Adrenal gland (tissue), 12 donors: ENCODE measurements around the gene MAN2A2. TPM values are rescaled to one million over a fixed set of nuclear protein-coding genes. Genes with fewer than 3 reads are reported as not detected.
"Not testable (repeated sequence)": the region's sequence is repeated elsewhere in the genome, so short reads cannot be mapped to it uniquely, and the experiment has no call there.

ENCODE experiments used
- DNase-seq, 7 donors: peaks; one replicate each; pipeline ENCODE4 v3.0.0-alpha.2; 2019 to 2020
- H3K27ac ChIP-seq, 5 donors: fragments of 200-600 bp; sonication (generic) in 4 of 5; 1 replicate in 3 of 5; 2 replicates in 2 of 5; pipeline versions ENCODE4 v1.5.1 to v1.8.0; 2016 to 2020; ENCODE audit warnings: mild to moderate bottlenecking in 1 of 5
- H3K27me3 ChIP-seq: fragments of 200-600 bp; 2 replicates; pipeline ENCODE4 v1.8.0; 2021
- H3K36me3 ChIP-seq, 2 donors: fragments of 200-600 bp; replicated peaks in 1 of 2; 1 replicate in 1 of 2; 2 replicates in 1 of 2; pipeline versions ENCODE4 v1.5.1 to v1.8.0; 2018 to 2022
- H3K4me1 ChIP-seq, 2 donors: fragments of 200-600 bp; replicated peaks in 1 of 2; 1 replicate in 1 of 2; 2 replicates in 1 of 2; pipeline versions ENCODE4 v1.5.1 to v1.8.0; 2018 to 2021
- H3K4me3 ChIP-seq, 4 donors: fragments of 200-600 bp; sonication (generic) in 3 of 4; one replicate each; pipeline ENCODE4 v1.5.1; 2016 to 2018
- H3K9me3 ChIP-seq, 3 donors: fragments of 200-600 bp; sonication (generic) in 1 of 3; replicated peaks in 1 of 3; 1 replicate in 2 of 3; 2 replicates in 1 of 3; pipeline versions ENCODE4 v1.5.1 to v1.8.0; 2016 to 2021
- CTCF ChIP-seq, 6 experiments: fragments of 450-650 bp in 4 of 6; fragments of 200-600 bp in 2 of 6; sonication (generic) in 1 of 6; IDR thresholded peaks; 1 replicate in 5 of 6; 2 replicates in 1 of 6; pipeline versions ENCODE4 v1.5.1 to v1.8.0; 2016 to 2021; ENCODE audit warnings: antibody characterized with exemption in 6 of 6, mild to moderate bottlenecking in 2 of 6, moderate library complexity in 1 of 6
- POLR2A ChIP-seq, 2 donors: fragments of 450-650 bp; IDR thresholded peaks; one replicate each; pipeline ENCODE4 v1.6.1; 2017; ENCODE audit warnings: antibody characterized with exemption in 2 of 2, mild to moderate bottlenecking in 2 of 2, moderate library complexity in 1 of 2
- WGBS, 4 donors: extraction: QIAGEN DNeasy Blood & Tissue Kit in 2 of 4; methylation state at CpG; one replicate each; pipeline versions ENCODE4 v1.1.5 to v1.1.7; 2013 to 2017; 5-methylcytosine and 5-hydroxymethylcytosine counted together
- intact Hi-C, 2 donors: fragments of 100-400 bp; cut with DNase I; formaldehyde crosslinking; loops; one replicate each; pipeline versions ENCODE4 v1.14.1 to v1.15.0; 2022 to 2023
- polyA plus RNA-seq, 3 donors: library from polyadenylated mRNA; stranded (reverse); fragments of 200-250 nt in 2 of 3; fragments of 350-450 nt in 1 of 3; fragmentation: Illumina TruSeq in 1 of 3; extraction: RNeasy Lipid Tissue Mini Kit (QIAGEN cat#74804) in 1 of 3; gene quantifications; one replicate each; pipeline ENCODE4 v1.2.3, GENCODE V29; 2013 to 2014
- total RNA-seq, 9 donors: library from RNA; depleted of rRNA in 4 of 9; stranded (reverse); fragments of >200 nt in 4 of 9; fragments of 120-200 nt in 1 of 9; fragmentation: NEBNext Ultra II Directional in 1 of 9; extraction: Animal tissue kit (Norgen Biotek cat#: 25700) in 1 of 9; gene quantifications; one replicate each; pipeline versions ENCODE4 v1.1.0 to v1.2.4, GENCODE V29; 2013 to 2023
- donor health status: healthy with polysubstance abuse.
- donor health status: Bipolar disorder and iron deficiency.
- donor health status: DM: yes; HTN: yes; CAD: no.
- donor health status: DM: no; HTN: no; CAD: no.
- donor health status: DM: no; HTN: no; CAD: no.
- donor health status: DM: yes; HTN: yes; CAD: no.

The MAN2A2 gene
- total and polyA plus RNA-seq, 12 donors = 13.3 to 94.6 (median 64.6) TPM

GRCh38 chr15:90924375-90924774, 21.3 kb downstream of the MAN2A2 start:
- H3K27me3 ChIP-seq = no peaks in the 10 kb centered on the region
- TF ChIP-seq POLR2A (IDR thresholded peaks at IDR 0.05) (no peak), CTCF (IDR thresholded peaks at IDR 0.05) (no peak)
- intact Hi-C loops = no loop called here
- peaks cover 0 to 23% of the 10 kb centered on the region in 2 donors for H3K36me3 ChIP-seq
- peaks cover 0 to 12% of the 10 kb centered on the region in 2 donors for H3K4me1 ChIP-seq
- no peak overlapping the region for H3K27ac ChIP-seq
- 90 to 95% (median 92%) methylated on average over 5 of the region's 5 CpGs for WGBS, 4 donors
- no peak overlapping the region for H3K4me3 ChIP-seq
- DNase-seq = no peak
- no peaks in the 10 kb centered on the region for H3K9me3 ChIP-seq

- H3K36me3 ChIP-seq, intact Hi-C loops, H3K9me3 ChIP-seq, DNase-seq, H3K27me3 ChIP-seq, H3K27ac ChIP-seq, H3K4me3 ChIP-seq: not testable (repeated sequence)
- 92 to 93% (median 93%) methylated on average over 10 of the region's 10 CpGs for WGBS, 4 donors
- H3K4me1 ChIP-seq = peaks cover 13 to 30% of the 10 kb centered on the region in 2 donors
Measured at GRCh38 chr15:90926766-90927165, 23.7 kb downstream of the MAN2A2 start.

GRCh38 chr15:90928106-90928505, 25.0 kb downstream of the MAN2A2 start:
- H3K4me3 ChIP-seq, DNase-seq, H3K9me3 ChIP-seq, H3K36me3 ChIP-seq, H3K27me3 ChIP-seq, intact Hi-C loops: not testable (repeated sequence)
- peak overlapping the region in 2 of 5 donors; percentile 29 to 95 for H3K27ac ChIP-seq
- peaks cover 18 to 35% of the 10 kb centered on the region in 2 donors for H3K4me1 ChIP-seq
- 56 to 85% (median 75%) methylated on average over 7 of the region's 7 CpGs for WGBS, 4 donors

- H3K27me3 ChIP-seq = no peaks in the 10 kb centered on the region
- H3K9me3 ChIP-seq = no peaks in the 10 kb centered on the region
- intact Hi-C loops = no loop called here
- no peak for DNase-seq
- peak overlapping the region in 2 of 4 donors; percentile 60 to 64 for H3K4me3 ChIP-seq
- TF ChIP-seq POLR2A (IDR thresholded peaks at IDR 0.05) (no peak), CTCF (IDR thresholded peaks at IDR 0.05) (no peak)
- WGBS, 4 donors = 55 to 60% (median 59%) methylated on average over 21 of the region's 21 CpGs
- peak overlapping the region; percentile 67 to 95 (median 89) for H3K27ac ChIP-seq
- H3K36me3 ChIP-seq = no peaks in the 10 kb centered on the region
- peaks cover 19 to 36% of the 10 kb centered on the region in 2 donors for H3K4me1 ChIP-seq
Measured at GRCh38 chr15:90929246-90930019, 26.3 kb downstream of the MAN2A2 start.

- 43 to 60% (median 52%) methylated on average over 15 of the region's 15 CpGs for WGBS, 4 donors
- peak in 6 of 7 donors; percentile 59 to 73 (median 67) for DNase-seq
- no peaks in the 10 kb centered on the region for H3K9me3 ChIP-seq
- H3K4me1 ChIP-seq = peaks cover 28 to 47% of the 10 kb centered on the region in 2 donors
- H3K36me3 ChIP-seq = no peaks in the 10 kb centered on the region
- peak overlapping the region; percentile 76 to 95 (median 89) for H3K27ac ChIP-seq
- TF ChIP-seq CTCF (IDR thresholded peaks at IDR 0.05) = no peak
- TF ChIP-seq POLR2A (IDR thresholded peaks at IDR 0.05) = no peak
- H3K4me3 ChIP-seq = peak overlapping the region in 1 of 4 donors; percentile 64
- intact Hi-C loops = no loop called here
- no peaks in the 10 kb centered on the region for H3K27me3 ChIP-seq
Measured at GRCh38 chr15:90930861-90931574, 27.9 kb downstream of the MAN2A2 start.
